T-helper 22 cell (primary cell): ENCODE data around the gene TLL2.

Source experiments
- DNase-seq: peaks from one replicate; pipeline ENCODE4 v3.0.0-alpha.2; 2020; ENCODE audit warnings: low read depth

TLL2 gene

GRCh38 chr10:96463562-96463961, 50.2 kb downstream of the TLL2 start:
- DNase-seq = no peak

- no peak for DNase-seq
Observed at GRCh38 chr10:96462606-96463151, 51.0 kb downstream of the TLL2 start.

GRCh38 chr10:96460316-96460715, 53.4 kb downstream of the TLL2 start:
- DNase-seq = no peak

- DNase-seq = no peak
Observed at GRCh38 chr10:96457341-96457740, 56.4 kb downstream of the TLL2 start.

- no peak for DNase-seq
Observed at GRCh38 chr10:96456296-96456840, 57.4 kb downstream of the TLL2 start.

- DNase-seq = no peak
Observed at GRCh38 chr10:96453856-96454583, 59.7 kb downstream of the TLL2 start.

GRCh38 chr10:96452494-96453153, 61.1 kb downstream of the TLL2 start:
- DNase-seq = no peak

GRCh38 chr10:96450529-96451207, 63.1 kb downstream of the TLL2 start:
- no peak for DNase-seq

- DNase-seq = no peak
Observed at GRCh38 chr10:96448558-96448957, 65.2 kb downstream of the TLL2 start.

- DNase-seq = no peak
Observed at GRCh38 chr10:96448021-96448457, 65.7 kb downstream of the TLL2 start.

- DNase-seq = no peak
Observed at GRCh38 chr10:96446966-96447596, 66.6 kb downstream of the TLL2 start.

GRCh38 chr10:96441987-96442643, 71.6 kb downstream of the TLL2 start:
- no peak for DNase-seq

- DNase-seq = no peak
Observed at GRCh38 chr10:96441322-96441885, 72.3 kb downstream of the TLL2 start.

- no peak for DNase-seq
Observed at GRCh38 chr10:96440361-96441292, 73.1 kb downstream of the TLL2 start.

GRCh38 chr10:96439725-96440124, 74.0 kb downstream of the TLL2 start:
- DNase-seq = no peak

GRCh38 chr10:96436035-96436434, 77.7 kb downstream of the TLL2 start:
- no peak for DNase-seq

GRCh38 chr10:96431211-96431970, 82.3 kb downstream of the TLL2 start:
- no peak for DNase-seq

GRCh38 chr10:96427291-96427690, 86.4 kb downstream of the TLL2 start:
- no peak for DNase-seq

GRCh38 chr10:96422525-96422924, 91.2 kb downstream of the TLL2 start:
- DNase-seq = no peak
